ENCODE measurements around the gene BCL2.

BCL2 gene

GRCh38 chr18:63155910-63156773, 163.4 kb downstream of the BCL2 start:
- Histone ChIP-seq H3K27me3 (replicated peaks; ENCODE audit: control insufficient read depth, insufficient read depth, low read length, poor library complexity, severe bottlenecking) (no peaks in the 10 kb centered on the region), H3K9me3 (ENCODE audit: control insufficient read depth, low read length) (no peaks in the 10 kb centered on the region), H3K4me1 (ENCODE audit: control insufficient read depth, insufficient read depth, low read length, poor library complexity, severe bottlenecking) (peaks cover 91% of the 10 kb centered on the region), H3K27ac (ENCODE audit: insufficient read depth, low read length, poor library complexity, severe bottlenecking) (peak overlapping the region; percentile 98), H3K36me3 (ENCODE audit: control insufficient read depth, insufficient read depth, low read length) (no peaks in the 10 kb centered on the region), H3K4me3 (ENCODE audit: insufficient read depth, low read depth, low read length, poor library complexity, severe bottlenecking) (peak overlapping the region; percentile 27)
- DNase-seq = peak in 2 of 3 donors; percentile 9 to 13

- H3K27me3 ChIP-seq (replicated peaks; ENCODE audit: control insufficient read depth, insufficient read depth, low read length, poor library complexity, severe bottlenecking) = no peaks in the 10 kb centered on the region
- peak overlapping the region; percentile 98 for H3K27ac ChIP-seq (ENCODE audit: insufficient read depth, low read length, poor library complexity, severe bottlenecking)
- H3K9me3 ChIP-seq (ENCODE audit: control insufficient read depth, low read length) = no peaks in the 10 kb centered on the region
- H3K36me3 ChIP-seq (ENCODE audit: control insufficient read depth, insufficient read depth, low read length) = no peaks in the 10 kb centered on the region
- peak; percentile 64 to 72 (median 69) for DNase-seq
- H3K4me3 ChIP-seq (ENCODE audit: insufficient read depth, low read depth, low read length, poor library complexity, severe bottlenecking) = peak overlapping the region; percentile 27
- H3K4me1 ChIP-seq (ENCODE audit: control insufficient read depth, insufficient read depth, low read length, poor library complexity, severe bottlenecking) = peaks cover 92% of the 10 kb centered on the region
Observed at GRCh38 chr18:63155169-63155852, 164.3 kb downstream of the BCL2 start.

GRCh38 chr18:63154350-63155152, 165.0 kb downstream of the BCL2 start:
- Histone ChIP-seq H3K4me3 (ENCODE audit: insufficient read depth, low read depth, low read length, poor library complexity, severe bottlenecking) (peak overlapping the region; percentile 27), H3K27ac (ENCODE audit: insufficient read depth, low read length, poor library complexity, severe bottlenecking) (peak overlapping the region; percentile 98)

GRCh38 chr18:63152791-63153190, 166.8 kb downstream of the BCL2 start:
- DNase-seq = no peak
- peak overlapping the region; percentile 51 for H3K27ac ChIP-seq (ENCODE audit: insufficient read depth, low read length, poor library complexity, severe bottlenecking)
- peaks cover 68% of the 10 kb centered on the region for H3K4me1 ChIP-seq (ENCODE audit: control insufficient read depth, insufficient read depth, low read length, poor library complexity, severe bottlenecking)

More at GRCh38 chr18:63154350-63155152, 165.0 kb downstream of the BCL2 start:
- DNase-seq = no peak
- Histone ChIP-seq H3K36me3 (ENCODE audit: control insufficient read depth, insufficient read depth, low read length) (no peaks in the 10 kb centered on the region), H3K27me3 (replicated peaks; ENCODE audit: control insufficient read depth, insufficient read depth, low read length, poor library complexity, severe bottlenecking) (no peaks in the 10 kb centered on the region), H3K4me1 (ENCODE audit: control insufficient read depth, insufficient read depth, low read length, poor library complexity, severe bottlenecking) (peaks cover 85% of the 10 kb centered on the region), H3K9me3 (ENCODE audit: control insufficient read depth, low read length) (no peaks in the 10 kb centered on the region)

GRCh38 chr18:63152096-63152495, 167.5 kb downstream of the BCL2 start:
- peak overlapping the region; percentile 19 for H3K4me3 ChIP-seq (ENCODE audit: insufficient read depth, low read depth, low read length, poor library complexity, severe bottlenecking)
- DNase-seq = no peak
- H3K9me3 ChIP-seq (ENCODE audit: control insufficient read depth, low read length) = no peaks in the 10 kb centered on the region
- peaks cover 11% of the 10 kb centered on the region for H3K36me3 ChIP-seq (ENCODE audit: control insufficient read depth, insufficient read depth, low read length)
- H3K4me1 ChIP-seq (ENCODE audit: control insufficient read depth, insufficient read depth, low read length, poor library complexity, severe bottlenecking) = peaks cover 61% of the 10 kb centered on the region
- H3K27me3 ChIP-seq (replicated peaks; ENCODE audit: control insufficient read depth, insufficient read depth, low read length, poor library complexity, severe bottlenecking) = no peaks in the 10 kb centered on the region
- peak overlapping the region; percentile 51 for H3K27ac ChIP-seq (ENCODE audit: insufficient read depth, low read length, poor library complexity, severe bottlenecking)

More at GRCh38 chr18:63152791-63153190, 166.8 kb downstream of the BCL2 start:
- Histone ChIP-seq H3K4me3 (ENCODE audit: insufficient read depth, low read depth, low read length, poor library complexity, severe bottlenecking) (peak overlapping the region; percentile 7), H3K36me3 (ENCODE audit: control insufficient read depth, insufficient read depth, low read length) (peaks cover 11% of the 10 kb centered on the region), H3K27me3 (replicated peaks; ENCODE audit: control insufficient read depth, insufficient read depth, low read length, poor library complexity, severe bottlenecking) (no peaks in the 10 kb centered on the region), H3K9me3 (ENCODE audit: control insufficient read depth, low read length) (no peaks in the 10 kb centered on the region)

GRCh38 chr18:63151539-63151938, 168.0 kb downstream of the BCL2 start:
- Histone ChIP-seq H3K36me3 (ENCODE audit: control insufficient read depth, insufficient read depth, low read length) (peaks cover 11% of the 10 kb centered on the region), H3K4me3 (ENCODE audit: insufficient read depth, low read depth, low read length, poor library complexity, severe bottlenecking) (peak overlapping the region; percentile 19), H3K9me3 (ENCODE audit: control insufficient read depth, low read length) (no peaks in the 10 kb centered on the region), H3K27me3 (replicated peaks; ENCODE audit: control insufficient read depth, insufficient read depth, low read length, poor library complexity, severe bottlenecking) (no peaks in the 10 kb centered on the region), H3K27ac (ENCODE audit: insufficient read depth, low read length, poor library complexity, severe bottlenecking) (peak overlapping the region; percentile 51), H3K4me1 (ENCODE audit: control insufficient read depth, insufficient read depth, low read length, poor library complexity, severe bottlenecking) (peaks cover 55% of the 10 kb centered on the region)
- no peak for DNase-seq

GRCh38 chr18:63150942-63151421, 168.6 kb downstream of the BCL2 start:
- DNase-seq = no peak

GRCh38 chr18:63150326-63150725, 169.2 kb downstream of the BCL2 start:
- Histone ChIP-seq H3K4me3 (ENCODE audit: insufficient read depth, low read depth, low read length, poor library complexity, severe bottlenecking) (no peak overlapping the region), H3K36me3 (ENCODE audit: control insufficient read depth, insufficient read depth, low read length) (peaks cover 11% of the 10 kb centered on the region), H3K4me1 (ENCODE audit: control insufficient read depth, insufficient read depth, low read length, poor library complexity, severe bottlenecking) (peaks cover 45% of the 10 kb centered on the region), H3K27me3 (replicated peaks; ENCODE audit: control insufficient read depth, insufficient read depth, low read length, poor library complexity, severe bottlenecking) (no peaks in the 10 kb centered on the region), H3K27ac (ENCODE audit: insufficient read depth, low read length, poor library complexity, severe bottlenecking) (no peak overlapping the region), H3K9me3 (ENCODE audit: control insufficient read depth, low read length) (no peaks in the 10 kb centered on the region)
- DNase-seq = no peak

More at GRCh38 chr18:63150942-63151421, 168.6 kb downstream of the BCL2 start:
- H3K27ac ChIP-seq (ENCODE audit: insufficient read depth, low read length, poor library complexity, severe bottlenecking) = peak overlapping the region; percentile 51
- H3K36me3 ChIP-seq (ENCODE audit: control insufficient read depth, insufficient read depth, low read length) = peaks cover 11% of the 10 kb centered on the region
- peaks cover 51% of the 10 kb centered on the region for H3K4me1 ChIP-seq (ENCODE audit: control insufficient read depth, insufficient read depth, low read length, poor library complexity, severe bottlenecking)
- H3K9me3 ChIP-seq (ENCODE audit: control insufficient read depth, low read length) = no peaks in the 10 kb centered on the region
- H3K4me3 ChIP-seq (ENCODE audit: insufficient read depth, low read depth, low read length, poor library complexity, severe bottlenecking) = no peak overlapping the region
- H3K27me3 ChIP-seq (replicated peaks; ENCODE audit: control insufficient read depth, insufficient read depth, low read length, poor library complexity, severe bottlenecking) = no peaks in the 10 kb centered on the region

GRCh38 chr18:63149302-63149587, 170.3 kb downstream of the BCL2 start:
- H3K9me3 ChIP-seq (ENCODE audit: control insufficient read depth, low read length) = no peaks in the 10 kb centered on the region
- H3K4me1 ChIP-seq (ENCODE audit: control insufficient read depth, insufficient read depth, low read length, poor library complexity, severe bottlenecking) = peaks cover 35% of the 10 kb centered on the region
- H3K4me3 ChIP-seq (ENCODE audit: insufficient read depth, low read depth, low read length, poor library complexity, severe bottlenecking) = no peak overlapping the region
- no peak for DNase-seq
- no peaks in the 10 kb centered on the region for H3K27me3 ChIP-seq (replicated peaks; ENCODE audit: control insufficient read depth, insufficient read depth, low read length, poor library complexity, severe bottlenecking)
- no peak overlapping the region for H3K27ac ChIP-seq (ENCODE audit: insufficient read depth, low read length, poor library complexity, severe bottlenecking)
- H3K36me3 ChIP-seq (ENCODE audit: control insufficient read depth, insufficient read depth, low read length) = peaks cover 11% of the 10 kb centered on the region

Data from effector memory CD4-positive, alpha-beta T cell (primary cell).